Prostate gland (tissue), 2 donors: ENCODE data around the gene GOLGB1.

ENCODE experiments used
- POLR2A ChIP-seq: fragments of 450-650 bp; IDR thresholded peaks from one replicate; pipeline ENCODE4 v1.6.1; 2016; ENCODE audit warnings: antibody characterized with exemption, mild to moderate bottlenecking
- POLR2AphosphoS5 ChIP-seq: sonication (generic); formaldehyde crosslinking; IDR thresholded peaks from one replicate; pipeline ENCODE4 v1.6.1; 2017; ENCODE audit warnings: antibody characterized with exemption
- TF ChIP-seq, protein P1 (sequence below), 4 experiments: fragments of 200-600 bp in 2 of 4; fragments of 450-650 bp in 2 of 4; sonication (generic) in 2 of 4; IDR thresholded peaks; 1 replicate in 3 of 4; 2 replicates in 1 of 4; pipeline ENCODE4 v1.5.1; 2016 to 2019; ENCODE audit warnings: antibody characterized with exemption in 4 of 4, mild to moderate bottlenecking in 2 of 4, moderate library complexity in 2 of 4

DNA sequence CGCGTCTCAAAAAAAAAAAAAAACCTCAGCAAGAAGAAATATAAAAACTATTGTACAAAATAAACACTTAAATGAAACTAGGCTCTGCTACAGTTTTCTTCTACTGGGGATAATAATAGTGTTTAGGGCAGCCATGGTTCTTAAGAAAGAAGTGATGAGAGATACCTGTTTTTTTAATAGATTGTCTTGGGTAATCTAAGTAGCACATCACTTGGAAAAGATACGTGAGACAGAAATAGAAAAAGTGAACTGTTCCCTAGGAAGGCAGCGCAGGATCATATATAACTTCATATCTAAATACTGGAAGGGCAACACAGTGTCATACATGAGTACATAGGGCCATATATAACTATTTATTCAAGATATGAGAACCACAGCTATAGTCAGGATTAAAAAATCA is 11.9 kb downstream of the GOLGB1 start:
- no peak for TF ChIP-seq POLR2AphosphoS5
- TF ChIP-seq, protein P1, sequence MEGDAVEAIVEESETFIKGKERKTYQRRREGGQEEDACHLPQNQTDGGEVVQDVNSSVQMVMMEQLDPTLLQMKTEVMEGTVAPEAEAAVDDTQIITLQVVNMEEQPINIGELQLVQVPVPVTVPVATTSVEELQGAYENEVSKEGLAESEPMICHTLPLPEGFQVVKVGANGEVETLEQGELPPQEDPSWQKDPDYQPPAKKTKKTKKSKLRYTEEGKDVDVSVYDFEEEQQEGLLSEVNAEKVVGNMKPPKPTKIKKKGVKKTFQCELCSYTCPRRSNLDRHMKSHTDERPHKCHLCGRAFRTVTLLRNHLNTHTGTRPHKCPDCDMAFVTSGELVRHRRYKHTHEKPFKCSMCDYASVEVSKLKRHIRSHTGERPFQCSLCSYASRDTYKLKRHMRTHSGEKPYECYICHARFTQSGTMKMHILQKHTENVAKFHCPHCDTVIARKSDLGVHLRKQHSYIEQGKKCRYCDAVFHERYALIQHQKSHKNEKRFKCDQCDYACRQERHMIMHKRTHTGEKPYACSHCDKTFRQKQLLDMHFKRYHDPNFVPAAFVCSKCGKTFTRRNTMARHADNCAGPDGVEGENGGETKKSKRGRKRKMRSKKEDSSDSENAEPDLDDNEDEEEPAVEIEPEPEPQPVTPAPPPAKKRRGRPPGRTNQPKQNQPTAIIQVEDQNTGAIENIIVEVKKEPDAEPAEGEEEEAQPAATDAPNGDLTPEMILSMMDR (IDR thresholded peaks at IDR 0.05): no peak
- no peak for TF ChIP-seq POLR2A
